Retinal pigment epithelial cell (primary cell): ENCODE results near the gene CLEC10A.
"Not testable (repeated sequence)": the region's sequence is repeated elsewhere in the genome, so short reads cannot be mapped to it uniquely, and the experiment has no call there.

ENCODE experiments used
- DNase-seq: peaks from one replicate; pipeline ENCODE4 v3.0.0-alpha.2; 2010; ENCODE audit warnings: low read depth
- H3K4me3 ChIP-seq: 2 replicates; pipeline ENCODE4 v1.5.1; 2011; ENCODE audit warnings: mild to moderate bottlenecking, low read length, control low read depth, moderate library complexity
- CTCF ChIP-seq: conservative IDR thresholded peaks from 2 replicates; pipeline ENCODE4 v1.5.1; 2011; ENCODE audit warnings: low read depth, low read length, control low read depth, inconsistent platforms

CLEC10A gene

DNA sequence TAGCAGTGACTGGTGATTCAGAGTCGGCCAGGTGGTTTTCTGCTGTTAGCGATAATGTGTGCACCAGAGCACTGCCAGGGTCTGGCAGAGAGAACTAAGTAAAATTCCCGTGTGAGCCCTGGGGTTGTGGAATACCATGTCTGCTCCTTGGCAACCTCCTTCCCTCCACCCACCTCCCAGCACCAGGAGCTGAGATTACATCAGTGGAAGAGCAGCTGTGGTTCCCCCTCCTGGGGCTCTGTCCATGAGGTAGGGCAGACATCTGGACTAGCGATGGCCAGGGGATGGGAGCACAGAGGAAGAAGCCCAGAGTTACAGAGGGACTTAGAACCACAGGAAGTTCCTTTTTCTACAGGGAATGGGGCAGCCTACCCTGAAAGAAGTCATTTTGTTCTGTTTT, 15.8 kb downstream of the CLEC10A start:
- DNase-seq, result no peak
- no peak overlapping the region for H3K4me3 ChIP-seq
- no peak for TF ChIP-seq CTCF

DNA sequence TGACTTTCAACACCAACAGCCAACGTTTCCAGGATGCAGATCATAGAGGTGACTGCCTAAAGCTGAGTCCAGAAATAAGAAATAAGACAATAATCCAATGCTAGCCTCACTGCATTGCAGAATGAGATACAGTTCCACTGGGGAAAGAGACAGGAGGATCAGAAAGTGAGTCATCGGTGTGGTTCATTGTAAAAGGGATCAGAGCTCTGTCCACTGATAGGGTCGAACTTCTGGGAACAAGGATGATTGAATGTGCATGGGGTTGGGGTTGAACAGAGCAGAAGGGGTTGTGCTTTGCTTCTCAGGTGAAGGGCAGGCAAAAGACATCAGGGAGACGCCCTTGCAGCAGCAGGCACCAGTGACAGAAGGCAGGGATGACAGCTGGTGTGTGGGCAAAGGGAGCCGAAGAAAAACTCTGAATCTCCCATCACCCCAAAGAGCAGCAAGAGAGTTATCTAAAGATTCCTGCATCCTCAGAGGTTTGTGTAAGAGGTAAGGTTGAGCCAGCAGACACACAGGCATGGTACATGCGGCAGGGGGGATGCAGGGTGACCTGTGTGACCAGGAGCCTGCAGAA, 16.4 kb downstream of the CLEC10A start:
- TF ChIP-seq CTCF, result no peak
- no peak for DNase-seq
- no peak overlapping the region for H3K4me3 ChIP-seq

DNA sequence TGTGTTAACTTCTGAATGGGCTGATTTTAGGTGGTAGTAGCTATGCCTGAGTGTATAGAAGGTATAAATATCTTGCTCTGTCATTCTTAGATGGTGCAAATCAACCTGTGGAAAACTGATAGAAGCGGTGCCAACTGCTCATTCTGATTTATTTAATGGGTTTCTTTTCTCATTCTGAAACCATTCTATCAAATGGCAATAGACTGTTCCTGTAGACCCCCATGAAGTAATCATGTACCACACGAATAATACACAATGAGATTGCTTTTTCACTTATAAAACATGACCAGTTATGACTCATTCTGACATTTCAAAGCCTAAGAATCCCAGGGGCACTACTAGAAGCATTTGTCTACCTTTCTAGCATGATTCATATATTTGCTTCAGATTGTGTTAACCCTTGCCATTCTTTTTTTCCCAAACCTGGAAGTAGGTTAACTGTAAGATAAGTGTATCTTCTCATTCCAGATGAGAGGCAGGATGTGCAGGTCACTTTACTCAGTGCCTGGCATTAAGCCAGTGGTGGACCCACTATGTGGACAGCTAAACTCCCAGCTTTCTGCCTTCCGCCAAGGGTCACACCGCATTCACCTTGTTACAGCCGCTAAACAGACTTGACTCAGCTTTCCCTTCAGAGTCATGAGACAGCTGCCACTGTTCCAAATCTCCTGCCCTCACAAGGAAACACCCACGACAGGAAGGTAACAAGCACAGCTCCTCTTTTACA, 19.7 kb downstream of the CLEC10A start:
- DNase-seq, result peak; percentile 49
- no peak for TF ChIP-seq CTCF
- H3K4me3 ChIP-seq, result no peak overlapping the region

GRCh38 chr17:7058831-7059447, 21.1 kb downstream of the CLEC10A start:
- DNase-seq, result no peak
- no peak for TF ChIP-seq CTCF
- H3K4me3 ChIP-seq, result no peak overlapping the region

GRCh38 chr17:7056386-7056785, 23.7 kb downstream of the CLEC10A start:
- DNase-seq, result no peak
- no peak for TF ChIP-seq CTCF
- no peak overlapping the region for H3K4me3 ChIP-seq

DNA sequence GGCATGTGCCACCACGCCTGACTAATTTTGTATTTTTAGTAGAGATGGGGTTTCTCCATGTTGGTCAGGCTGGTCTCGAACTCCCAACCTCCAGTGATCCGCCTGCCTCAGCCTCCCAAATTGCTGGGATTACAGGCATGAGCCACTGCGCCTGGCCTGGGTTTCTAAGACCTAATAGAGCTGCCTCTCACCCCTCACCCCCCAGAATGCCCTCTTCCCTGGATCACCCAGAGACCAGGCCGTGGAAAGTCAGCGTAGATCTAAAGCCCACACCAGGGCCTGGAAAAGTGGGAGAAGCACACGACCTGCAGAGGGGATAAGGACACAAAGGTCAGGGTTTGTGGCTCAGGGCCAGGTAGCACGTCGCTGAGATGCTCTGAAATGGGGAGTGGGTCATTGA, 29.5 kb downstream of the CLEC10A start:
- not testable (repeated sequence) for DNase-seq, H3K4me3 ChIP-seq

DNA sequence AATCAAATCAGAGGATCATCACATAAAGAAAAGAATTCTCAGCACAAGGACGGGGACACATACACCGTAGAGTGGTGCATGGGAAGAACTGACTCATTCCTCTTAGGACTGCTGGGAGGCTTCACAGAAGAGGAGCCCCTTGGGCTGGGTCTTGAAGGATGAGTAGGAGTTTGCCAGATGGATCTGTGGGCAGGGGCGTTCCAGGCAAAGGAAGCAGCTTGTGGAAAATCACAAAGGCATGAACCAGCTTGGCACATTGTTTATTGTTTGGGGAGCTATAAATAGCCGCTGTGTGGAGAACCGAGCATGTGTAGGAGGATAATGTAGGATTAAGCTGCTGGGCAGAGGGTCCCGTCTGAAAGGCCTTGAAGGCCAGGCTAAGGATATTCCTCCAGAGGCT, 31.1 kb downstream of the CLEC10A start:
- no peak for DNase-seq
- H3K4me3 ChIP-seq, result no peak overlapping the region
- TF ChIP-seq CTCF, result no peak
